ENCODE results near the gene SPCS2. TPM values are rescaled to one million over a fixed set of nuclear protein-coding genes. Genes with fewer than 3 reads are reported as not detected.
"Not testable (repeated sequence)": the region's sequence is repeated elsewhere in the genome, so short reads cannot be mapped to it uniquely, and the experiment has no call there.

The SPCS2 gene
- total RNA-seq, 1 donor from 2014 or later: 20.1 TPM

- no peak for DNase-seq
These were observed 1.4 kb downstream of the SPCS2 start for GRCh38 chr11:74950374-74950969.

GRCh38 chr11:74951226-74951625, 2.2 kb downstream of the SPCS2 start:
- DNase-seq: no peak

GRCh38 chr11:74952752-74953151, 3.7 kb downstream of the SPCS2 start:
- no peak for DNase-seq

GRCh38 chr11:74953451-74953850, 4.4 kb downstream of the SPCS2 start:
- no peak for DNase-seq

GRCh38 chr11:74954199-74954598, 5.1 kb downstream of the SPCS2 start:
- no peak for DNase-seq

GRCh38 chr11:74956397-74957015, 7.4 kb downstream of the SPCS2 start:
- DNase-seq: no peak

- DNase-seq: no peak
These were observed 9.0 kb downstream of the SPCS2 start for GRCh38 chr11:74957937-74958629.

GRCh38 chr11:74960128-74960527, 11.1 kb downstream of the SPCS2 start:
- DNase-seq: not testable (repeated sequence)

GRCh38 chr11:74966651-74967050, 17.6 kb downstream of the SPCS2 start:
- DNase-seq: no peak

GRCh38 chr11:74970852-74971395, 21.9 kb downstream of the SPCS2 start:
- DNase-seq: no peak

- peak; percentile 2 for DNase-seq
These were observed 22.4 kb downstream of the SPCS2 start for GRCh38 chr11:74971424-74971823.

GRCh38 chr11:74978041-74978440, 29.0 kb downstream of the SPCS2 start:
- no peak for DNase-seq

GRCh38 chr11:74980634-74981033, 31.6 kb downstream of the SPCS2 start:
- DNase-seq: no peak

GRCh38 chr11:74981888-74982287, 32.8 kb downstream of the SPCS2 start:
- no peak for DNase-seq

- no peak for DNase-seq
These were observed 35.0 kb downstream of the SPCS2 start for GRCh38 chr11:74984070-74984469.

- no peak for DNase-seq
These were observed 35.7 kb downstream of the SPCS2 start for GRCh38 chr11:74984730-74985129.

GRCh38 chr11:74988541-74989259, 39.6 kb downstream of the SPCS2 start, which contains the start of gene NEU3:
Gene NEU3 (plus strand): TSS chr11:74988933. CDS start chr11:74989061, 128 bp downstream.
- peak; percentile 72 for DNase-seq

- DNase-seq: no peak
These were observed 40.2 kb downstream of the SPCS2 start for GRCh38 chr11:74989260-74989638.

GRCh38 chr11:74990150-74990549, 41.1 kb downstream of the SPCS2 start:
- DNase-seq: not testable (repeated sequence)

- no peak for DNase-seq
These were observed 41.9 kb downstream of the SPCS2 start for GRCh38 chr11:74990941-74991340.

- DNase-seq: no peak
These were observed 43.8 kb downstream of the SPCS2 start for GRCh38 chr11:74992852-74993251.

GRCh38 chr11:75000975-75001354, 51.9 kb downstream of the SPCS2 start:
- no peak for DNase-seq

GRCh38 chr11:75001686-75002085, 52.6 kb downstream of the SPCS2 start:
- no peak for DNase-seq

Measured in occipital lobe (tissue), 2 donors.